B cell (primary cell): ENCODE measurements around the gene RCAN1. TPM values are rescaled to one million over a fixed set of nuclear protein-coding genes. Genes with fewer than 3 reads are reported as not detected.

Source experiments
- ATAC-seq: fragments of 200-7000 bp; cut with Tn5 transposase; one replicate; pipeline ENCODE4 v1.10.0; 2021; ENCODE audit warnings: low read depth, mild to moderate bottlenecking, moderate number of reproducible peaks, moderate library complexity
- CTCF ChIA-PET: fragments of 350-600 bp; sonication (Branson Sonifier 250); formaldehyde crosslinking; loops from one replicate; lab custom pipeline; 2021; ENCODE audit warnings: antibody characterized with exemption, inconsistent platforms; lab: Charles Lee
- POLR2A ChIA-PET: fragments of 350-600 bp; sonication (Branson Sonifier 250); formaldehyde crosslinking; loops from one replicate; lab custom pipeline; 2021; ENCODE audit warnings: antibody characterized with exemption; lab: Charles Lee
- DNase-seq: peaks from one replicate; pipeline ENCODE4 v3.0.0; 2013
- H2AFZ ChIP-seq: 2 replicates; pipeline ENCODE4 v1.6.1; 2012; ENCODE audit warnings: mild to moderate bottlenecking, low read depth, low read length; ENCODE audit not compliant: insufficient read depth, poor library complexity, severe bottlenecking
- H3K27ac ChIP-seq, 2 donors: 1 replicate in 1 of 2; 2 replicates in 1 of 2; pipeline ENCODE4 v1.5.1; 2012 to 2013; ENCODE audit warnings: low read length in 2 of 2, mild to moderate bottlenecking in 2 of 2, moderate library complexity in 1 of 2
- H3K27me3 ChIP-seq, 4 experiments: fragments of 200-600 bp in 1 of 4; sonication (generic) in 1 of 4; replicated peaks in 1 of 4; 1 replicate in 2 of 4; 2 replicates in 2 of 4; pipeline versions ENCODE4 v1.6.1 to v1.7.0; 2013 to 2016; ENCODE audit warnings: low read length in 3 of 4, mild to moderate bottlenecking in 2 of 4, mixed read lengths in 1 of 4, moderate library complexity in 1 of 4; ENCODE audit not compliant: insufficient read depth in 4 of 4, control insufficient read depth in 3 of 4; ENCODE audit errors: control extremely low read depth in 1 of 4
- H3K36me3 ChIP-seq, 2 experiments: replicated peaks in 1 of 2; 1 replicate in 1 of 2; 2 replicates in 1 of 2; pipeline versions ENCODE4 v1.6.1 to v1.7.1; 2013; ENCODE audit warnings: low read length in 1 of 2; ENCODE audit not compliant: insufficient read depth in 2 of 2, control insufficient read depth in 1 of 2; ENCODE audit errors: control extremely low read depth in 1 of 2, extremely low read depth in 1 of 2
- H3K4me1 ChIP-seq, 2 donors: fragments of 200-600 bp in 1 of 2; sonication (generic) in 1 of 2; 1 replicate in 1 of 2; 2 replicates in 1 of 2; pipeline versions ENCODE4 v1.5.1 to v1.6.1; 2013 to 2017; ENCODE audit warnings: low read length in 2 of 2; ENCODE audit not compliant: control insufficient read depth in 2 of 2, insufficient read depth in 2 of 2
- H3K4me2 ChIP-seq: replicated peaks from 2 replicates; pipeline ENCODE3; 2012; ENCODE audit warnings: mild to moderate bottlenecking, low read depth, low read length; ENCODE audit not compliant: poor library complexity, severe bottlenecking
- H3K4me3 ChIP-seq, 5 experiments: fragments of 200-600 bp in 1 of 5; sonication (generic) in 1 of 5; 1 replicate in 3 of 5; 2 replicates in 2 of 5; pipeline versions ENCODE4 v1.5.1 to v1.7.0; 2011 to 2016; ENCODE audit warnings: low read length in 4 of 5, mild to moderate bottlenecking in 4 of 5, low read depth in 2 of 5, control low read depth in 1 of 5, moderate library complexity in 1 of 5; ENCODE audit not compliant: insufficient read depth in 1 of 5; ENCODE audit errors: control extremely low read depth in 1 of 5, extremely low read depth in 1 of 5
- H3K79me2 ChIP-seq: fragments of 200-600 bp; sonication (generic); one replicate; pipeline ENCODE4 v1.6.0; 2016; ENCODE audit warnings: low read length; ENCODE audit not compliant: control insufficient read depth, insufficient read depth
- H3K9ac ChIP-seq: fragments of 200-600 bp; sonication (generic); 2 replicates; pipeline ENCODE4 v1.6.1; 2017; ENCODE audit warnings: mild to moderate bottlenecking, low read length, moderate library complexity
- H3K9me3 ChIP-seq, 3 donors: one replicate each; pipeline versions ENCODE4 v1.6.1 to v1.7.1; 2013; ENCODE audit warnings: low read length in 2 of 3; ENCODE audit not compliant: control insufficient read depth in 2 of 3, insufficient read depth in 1 of 3; ENCODE audit errors: control extremely low read depth in 1 of 3
- H4K20me1 ChIP-seq: 2 replicates; pipeline ENCODE4 v1.6.0; 2012; ENCODE audit warnings: mild to moderate bottlenecking, low read length; ENCODE audit not compliant: insufficient read depth, control insufficient read depth, poor library complexity, severe bottlenecking
- H3K27ac Mint-ChIP-seq: one replicate; pipeline ENCODE4 v1.8.0; 2021; ENCODE audit warnings: mixed read lengths
- H3K27me3 Mint-ChIP-seq: one replicate; pipeline ENCODE4 v1.8.0; 2021; ENCODE audit warnings: mixed read lengths
- H3K4me1 Mint-ChIP-seq: one replicate; pipeline ENCODE4 v1.8.0; 2021; ENCODE audit warnings: mixed read lengths
- H3K4me3 Mint-ChIP-seq: one replicate; pipeline ENCODE4 v1.8.0; 2021; ENCODE audit warnings: mixed read lengths
- H3K9me3 Mint-ChIP-seq: one replicate; pipeline ENCODE4 v1.8.0; 2022; ENCODE audit warnings: mixed read lengths; ENCODE audit not compliant: insufficient read depth
- CTCF ChIP-seq: fragments of 200-600 bp; IDR thresholded peaks from one replicate; pipeline ENCODE4 v1.8.0; 2022; ENCODE audit warnings: antibody characterized with exemption, mild to moderate bottlenecking
- EZH2 ChIP-seq: IDR thresholded peaks from 2 replicates; pipeline ENCODE4 v1.6.1; 2012; ENCODE audit warnings: borderline replicate concordance, low read depth, mild to moderate bottlenecking, moderate library complexity, low read length; ENCODE audit not compliant: insufficient read depth, poor library complexity, severe bottlenecking
- WGBS: methylation state at CpG from one replicate; pipeline ENCODE4 v1.1.5; 2013; ENCODE audit warnings: missing lambda C conversion rate; ENCODE audit not compliant: insufficient coverage; 5-methylcytosine and 5-hydroxymethylcytosine counted together
- intact Hi-C: fragments of 100-400 bp; cut with micrococcal nuclease; formaldehyde crosslinking; loops from one replicate; pipeline ENCODE4 v1.10.0; 2022
- polyA plus RNA-seq: library from polyadenylated mRNA; depleted of rRNA; stranded (reverse); fragments of >200 nt; gene quantifications from 2 replicates; pipeline ENCODE4 v1.2.3, GENCODE V29; 2012
- total RNA-seq, 2 donors: library from RNA; stranded (reverse); fragments of 120-200 nt in 1 of 2; gene quantifications; 1 replicate in 1 of 2; 2 replicates in 1 of 2; pipeline versions ENCODE4 v1.2.3 to v1.2.4, GENCODE V29; 2013 to 2022

The RCAN1 gene
- total and polyA plus RNA-seq, 2 donors (not counting 1 experiment from before 2014, with no cell fraction given) = 0.97 to 4.4 TPM

DNA sequence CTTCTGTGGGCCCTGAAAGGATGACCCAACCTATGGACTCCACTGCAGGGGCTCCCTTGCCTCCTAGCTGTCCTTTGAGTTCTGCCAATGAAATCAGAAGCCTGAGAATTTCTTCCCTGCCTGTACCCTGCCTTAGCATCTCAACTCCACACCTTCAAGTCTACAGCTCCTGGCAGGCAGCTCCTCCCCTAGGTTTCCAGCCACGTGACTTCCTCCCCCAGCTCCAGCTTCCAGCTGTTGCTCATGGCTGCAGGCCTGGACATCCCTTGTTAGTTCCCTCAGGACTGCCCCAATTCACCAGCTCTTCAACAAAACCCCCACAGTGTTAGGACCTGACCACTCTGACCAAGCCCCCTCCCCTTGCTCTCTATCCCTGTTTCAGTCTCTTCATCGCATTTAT is 2.4 kb downstream of the RCAN1 start:
- ChIA-PET POLR2A (no interaction called here), CTCF (interaction anchor here (1.0 kb wide), 2 partner anchors 12 to 250 kb away, joined by 3 read pairs; no protein-coding TSS in a partner anchor)
- Histone ChIP-seq H3K79me2 (peaks cover 15% of the 10 kb centered on the region), H3K27me3 (peaks cover 0 to 7% (median 0%) of the 10 kb centered on the region in 4 experiments), H3K4me2 (no peak overlapping the region), H3K9ac (no peak overlapping the region), H3K36me3 (no peaks in the 10 kb centered on the region), H2AFZ (no peak overlapping the region), H3K9me3 (no peaks in the 10 kb centered on the region), H3K4me3 (no peak overlapping the region), H3K4me1 (peaks cover 9 to 11% of the 10 kb centered on the region in 2 donors), H4K20me1 (no peaks in the 10 kb centered on the region), H3K27ac (no peak overlapping the region)
- TF ChIP-seq EZH2 (no peak), CTCF (no peak)
- Mint-ChIP-seq H3K4me1 (peaks cover 16% of the 10 kb centered on the region), H3K9me3 (no peaks in the 10 kb centered on the region), H3K27ac (no peak overlapping the region), H3K27me3 (peaks cover 15% of the 10 kb centered on the region), H3K4me3 (no peak overlapping the region)
- ATAC-seq (no peak), DNase-seq (no peak)
- intact Hi-C loops = loop anchor here (10.0 kb wide), 2 partner anchors 1542 to 1888 kb away; partner anchors contain the start of genes DOP1B and SYNJ1
- 100% methylated on average over 2 of the region's 2 CpGs for WGBS

DNA sequence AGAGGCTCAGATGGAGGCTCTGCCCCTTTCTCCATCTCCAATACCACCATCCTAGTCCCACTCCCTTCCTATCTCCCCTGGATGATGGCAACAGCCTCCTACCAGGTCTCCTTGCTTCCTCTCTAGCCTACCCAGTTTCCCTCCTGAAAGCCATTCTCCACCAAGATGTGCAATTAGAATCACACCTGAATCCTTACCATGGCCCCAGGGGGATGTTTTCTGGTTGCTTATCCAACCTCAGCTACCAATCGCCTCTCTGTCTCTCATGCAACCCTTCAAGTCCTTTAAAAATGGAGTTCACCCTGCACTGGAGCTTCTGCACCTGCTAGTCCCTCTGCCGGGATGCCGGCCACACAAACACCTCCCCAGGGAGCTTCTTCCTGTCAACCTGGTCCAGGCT is 2.9 kb downstream of the RCAN1 start:
- no peak for TF ChIP-seq CTCF
- TF ChIP-seq EZH2 = no peak
- Mint-ChIP-seq H3K27me3 (peaks cover 12% of the 10 kb centered on the region), H3K4me1 (peaks cover 16% of the 10 kb centered on the region), H3K27ac (no peak overlapping the region), H3K9me3 (no peaks in the 10 kb centered on the region), H3K4me3 (no peak overlapping the region)
- ChIA-PET POLR2A (no interaction called here), CTCF (interaction anchor here (1.0 kb wide), 2 partner anchors 13 to 249 kb away, joined by 3 read pairs; no protein-coding TSS in a partner anchor)
- Histone ChIP-seq H2AFZ (no peak overlapping the region), H3K4me2 (no peak overlapping the region), H3K9ac (no peak overlapping the region), H3K9me3 (no peaks in the 10 kb centered on the region), H3K79me2 (peaks cover 15% of the 10 kb centered on the region), H3K4me3 (no peak overlapping the region), H3K36me3 (no peaks in the 10 kb centered on the region), H4K20me1 (no peaks in the 10 kb centered on the region), H3K4me1 (peaks cover 9 to 11% of the 10 kb centered on the region in 2 donors), H3K27ac (no peak overlapping the region), H3K27me3 (peaks cover 0 to 7% (median 0%) of the 10 kb centered on the region in 4 experiments)
- ATAC-seq (no peak), DNase-seq (no peak)
- 58% methylated on average over 3 of the region's 3 CpGs for WGBS
- intact Hi-C loops = loop anchor here (10.0 kb wide), 2 partner anchors 1543 to 1887 kb away; partner anchors contain the start of genes DOP1B and SYNJ1
